Measurements from ENCODE around the gene ABAT. TPM values are rescaled to one million over a fixed set of nuclear protein-coding genes. Genes with fewer than 3 reads are reported as not detected.
A peak's percentile ranks its signal among the peaks of the same experiment; 100 is the strongest.
"Not testable (repeated sequence)": the region's sequence is repeated elsewhere in the genome, so short reads cannot be mapped to it uniquely, and the experiment has no call there.

ABAT gene
- total RNA-seq, 2 experiments from 2014 or later, result 5.4 to 6.0 TPM

DNA sequence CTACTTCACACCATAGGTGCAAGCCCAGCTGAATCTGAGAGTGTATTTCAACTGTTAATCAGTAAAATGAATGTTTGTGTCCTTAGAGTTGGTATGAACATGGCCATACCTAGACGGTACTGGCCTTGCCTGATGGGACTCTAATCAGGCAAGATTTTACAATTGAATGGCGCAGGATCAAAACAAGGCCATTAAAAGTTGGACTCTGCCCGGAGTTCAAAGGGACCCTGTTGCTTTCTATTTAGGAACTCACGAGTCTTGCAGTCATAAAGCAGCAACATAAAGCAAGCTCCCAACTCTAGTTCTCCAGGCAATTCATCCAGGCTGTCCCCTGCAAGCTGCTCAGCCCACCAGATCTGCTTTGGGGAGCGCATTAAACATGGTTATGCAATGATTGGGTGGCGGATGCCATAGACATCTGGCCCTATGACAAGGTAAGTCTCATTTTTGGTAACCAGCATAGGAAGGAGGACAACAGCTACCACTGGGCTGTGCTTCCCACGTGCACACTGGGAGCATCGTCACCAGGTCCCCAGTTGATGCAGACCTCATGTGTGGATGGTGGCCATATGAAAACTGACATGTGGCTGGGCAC, 114.3 kb downstream of the ABAT start:
- Mint-ChIP-seq H3K4me3 (no peak overlapping the region), H3K9me3 (no peaks in the 10 kb centered on the region), H3K36me3 (no peaks in the 10 kb centered on the region), H3K4me1 (no peaks in the 10 kb centered on the region), H3K27me3 (no peaks in the 10 kb centered on the region), H3K27ac (no peak overlapping the region)
- POLR2A ChIA-PET, result no interaction called here
- DNase-seq, result no peak
- ATAC-seq (ENCODE audit: low read depth), result no peak

DNA sequence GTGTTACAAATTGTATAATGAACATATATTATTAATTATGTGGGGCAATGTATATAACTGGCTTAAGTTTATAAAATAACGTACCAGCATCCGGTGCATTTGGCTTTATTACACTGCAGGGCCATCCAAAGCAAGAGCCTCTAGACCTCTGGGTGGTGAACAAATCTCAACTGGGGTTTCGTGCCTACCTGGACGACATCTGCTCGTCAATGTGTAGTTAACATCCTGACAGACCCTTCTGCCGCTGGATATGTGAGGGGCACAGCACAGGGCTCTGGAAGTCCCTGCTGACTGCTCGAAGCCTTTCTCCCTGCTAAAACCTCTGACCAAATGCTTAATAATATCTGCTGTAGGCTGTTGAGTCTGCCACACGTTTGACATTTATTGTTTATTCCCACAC, 120.7 kb downstream of the ABAT start:
- no peak for DNase-seq
- no peak overlapping the region for H3K4me3 Mint-ChIP-seq
- no peak for ATAC-seq (ENCODE audit: low read depth)
- H3K36me3 Mint-ChIP-seq, result peaks cover 4% of the 10 kb centered on the region
- peaks cover 30% of the 10 kb centered on the region for H3K4me1 Mint-ChIP-seq
- no peaks in the 10 kb centered on the region for H3K27me3 Mint-ChIP-seq
- no peaks in the 10 kb centered on the region for H3K9me3 Mint-ChIP-seq
- POLR2A ChIA-PET, result no interaction called here
- H3K27ac Mint-ChIP-seq, result no peak overlapping the region

DNA sequence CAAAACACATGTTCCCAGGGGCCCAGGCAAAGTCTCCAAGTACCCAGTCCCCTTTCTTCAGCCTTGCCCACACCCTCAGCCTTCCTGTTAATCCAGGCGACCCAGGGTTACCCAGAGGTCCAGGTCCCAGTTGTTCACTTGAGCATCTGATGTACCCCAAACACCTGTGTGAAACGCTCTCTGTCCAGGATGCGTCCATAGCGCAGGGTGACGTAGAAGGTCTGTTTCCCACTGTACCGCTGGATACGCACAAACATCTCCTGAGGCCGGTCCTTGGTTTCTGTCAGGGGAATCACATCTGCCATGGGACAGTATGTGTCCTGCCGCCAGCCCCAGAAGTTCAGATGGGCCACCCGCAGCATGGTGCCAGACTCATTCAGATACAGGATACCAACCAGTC, 121.4 kb downstream of the ABAT start:
- Mint-ChIP-seq H3K36me3 (peaks cover 4% of the 10 kb centered on the region), H3K27ac (no peak overlapping the region)
- no peak for ATAC-seq (ENCODE audit: low read depth)

DNA sequence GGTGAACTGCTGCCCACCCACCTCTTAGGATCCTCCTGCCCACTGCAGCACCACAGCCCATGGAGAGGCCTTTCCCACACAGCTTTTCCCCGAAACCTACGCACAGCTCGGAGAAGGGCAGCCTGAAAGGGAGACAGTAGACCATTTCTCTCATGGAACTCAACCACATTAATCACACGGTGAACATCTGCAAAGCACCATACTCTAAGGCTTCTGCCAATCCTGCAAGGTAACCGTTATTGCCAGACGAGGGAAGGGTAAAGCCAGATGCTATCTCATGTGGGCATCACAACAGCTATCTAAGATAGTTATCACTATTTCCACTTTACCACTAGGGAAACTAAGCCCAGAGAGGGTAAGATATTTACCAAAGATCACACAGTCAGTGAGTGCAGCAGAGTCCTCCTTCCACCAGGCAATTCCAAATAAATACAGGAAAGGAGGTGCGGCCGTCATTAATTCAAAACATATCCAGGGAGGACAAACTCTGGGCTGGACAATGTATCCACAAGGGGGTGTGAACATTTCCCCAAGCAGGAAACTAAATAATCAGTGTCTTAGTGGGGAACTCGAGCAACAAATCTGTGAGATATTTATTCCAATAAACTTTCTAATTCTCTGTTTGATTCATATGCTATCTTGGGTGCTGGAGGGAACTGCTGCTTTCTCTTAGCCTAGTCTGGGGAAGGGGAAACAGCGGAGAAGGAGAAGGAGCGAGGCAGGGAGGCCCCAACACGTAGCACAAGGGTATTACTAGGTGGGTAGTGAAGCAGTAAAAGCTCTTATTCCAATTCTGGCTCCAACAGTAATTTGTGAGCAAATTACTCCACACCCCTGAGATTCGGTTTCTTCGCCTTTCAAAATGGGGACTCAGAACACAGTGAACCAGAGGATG, 122.3 kb downstream of the ABAT start:
- peaks cover 4% of the 10 kb centered on the region for H3K36me3 Mint-ChIP-seq
- peak overlapping the region; percentile 89 for H3K27ac Mint-ChIP-seq
- peak overlapping the region; percentile 93 for H3K4me3 Mint-ChIP-seq
- no peaks in the 10 kb centered on the region for H3K9me3 Mint-ChIP-seq
- DNase-seq (no peak), ATAC-seq (ENCODE audit: low read depth) (peak; percentile 1)
- no peaks in the 10 kb centered on the region for H3K27me3 Mint-ChIP-seq
- POLR2A ChIA-PET, result interaction anchor here (1.0 to 3.4 kb wide), 6 partner anchors 20 to 295 kb away, joined by 3 to 44 read pairs (median 6); partner anchors contain the start of genes ABAT, CARHSP1 and HAPSTR1
- peaks cover 34% of the 10 kb centered on the region for H3K4me1 Mint-ChIP-seq

More for the DNA sequence above, 121.4 kb downstream of the ABAT start:
- Mint-ChIP-seq H3K9me3 (no peaks in the 10 kb centered on the region), H3K27me3 (no peaks in the 10 kb centered on the region), H3K4me3 (peak overlapping the region; percentile 93), H3K4me1 (peaks cover 32% of the 10 kb centered on the region)
- POLR2A ChIA-PET, result interaction anchor here (3.4 kb wide), 1 partner anchor 72 kb away, joined by 44 read pairs; the partner anchor contains the start of gene CARHSP1
- DNase-seq, result no peak

DNA sequence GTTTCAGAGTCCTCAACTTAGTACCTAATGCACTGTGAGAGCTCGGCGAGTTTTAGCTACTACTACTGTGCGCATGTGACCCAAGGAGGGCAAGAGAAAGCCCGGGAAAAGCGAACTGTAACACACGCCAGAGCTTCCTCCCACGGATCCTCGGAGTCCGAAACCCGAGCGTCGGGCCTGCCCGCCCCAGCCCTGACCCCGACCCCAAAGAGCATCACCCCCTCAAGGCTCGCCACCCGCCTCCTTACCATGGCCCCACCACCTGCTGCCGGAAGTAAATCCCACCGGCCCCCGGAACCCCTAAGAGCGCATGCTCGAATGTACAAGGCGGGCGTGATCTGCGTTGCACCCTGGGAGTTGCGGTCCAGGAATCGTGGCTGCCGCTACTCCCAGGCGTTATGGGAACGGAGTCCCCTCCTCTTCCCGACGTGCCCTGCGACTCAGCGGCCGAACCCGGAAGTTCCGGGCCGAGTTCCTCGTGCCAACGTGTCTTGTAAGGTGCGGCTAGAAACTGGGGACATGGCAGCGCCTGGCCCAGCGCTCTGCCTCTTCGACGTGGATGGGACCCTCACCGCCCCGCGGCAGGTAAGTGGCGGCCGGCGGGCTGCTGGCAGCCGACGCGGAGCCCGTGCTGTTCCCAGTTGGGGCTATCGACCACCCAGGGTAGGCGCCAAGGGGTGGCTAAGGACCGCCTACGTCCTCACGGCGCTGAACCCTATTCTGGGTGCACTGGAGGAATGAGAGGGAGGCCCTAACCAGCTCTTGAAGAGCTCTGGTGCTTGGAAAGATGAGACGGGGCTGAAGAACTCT, 123.2 kb downstream of the ABAT start, which contains the start of the genes PMM2 and TMEM186:
Gene PMM2 (plus strand): TSS at position 476 of the 810 bp plus-strand sequence. CDS start 44 bp downstream, at position 520.
Gene TMEM186 (minus strand): TSS at position 276 of the 810 bp plus-strand sequence. CDS start 25 bp downstream, at position 251.
- DNase-seq (peak; percentile 90), ATAC-seq (ENCODE audit: low read depth) (peak; percentile 98)
- Mint-ChIP-seq H3K9me3 (no peaks in the 10 kb centered on the region), H3K27ac (peak within 1 kb of the TSS; percentile 89), H3K4me3 (peak within 1 kb of the TSS; percentile 93), H3K36me3 (peaks cover 8% of the 10 kb centered on the region), H3K27me3 (no peaks in the 10 kb centered on the region), H3K4me1 (peaks cover 34% of the 10 kb centered on the region)
- POLR2A ChIA-PET, result interaction anchor here (0.8 to 3.4 kb wide), 8 partner anchors 19 to 294 kb away, joined by 3 to 44 read pairs (median 4); partner anchors contain the start of genes ABAT, CARHSP1 and HAPSTR1

DNA sequence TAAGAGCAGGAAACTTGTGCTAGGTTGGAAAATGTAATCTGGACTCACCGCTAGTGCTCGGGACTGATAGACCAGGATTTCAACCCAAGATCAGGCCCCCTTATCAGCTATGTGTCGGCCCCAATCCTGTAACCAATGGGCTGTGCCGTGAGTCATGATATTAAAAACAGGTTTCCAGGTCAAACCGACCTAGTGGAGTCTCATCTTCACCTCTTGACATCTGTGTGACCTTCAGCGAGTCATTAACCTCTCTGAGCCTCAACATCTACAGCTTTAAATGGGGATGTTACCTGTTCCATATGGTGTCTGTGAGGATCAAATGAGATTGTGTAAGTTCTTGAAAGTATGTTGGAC, 123.7 kb downstream of the ABAT start:
- Mint-ChIP-seq H3K36me3 (peaks cover 14% of the 10 kb centered on the region), H3K27me3 (no peaks in the 10 kb centered on the region), H3K9me3 (no peaks in the 10 kb centered on the region), H3K4me3 (peak overlapping the region; percentile 93), H3K27ac (peak overlapping the region; percentile 89), H3K4me1 (peaks cover 34% of the 10 kb centered on the region)
- POLR2A ChIA-PET, result interaction anchor here (0.8 to 3.4 kb wide), 6 partner anchors 19 to 294 kb away, joined by 3 to 44 read pairs (median 6); partner anchors contain the start of genes CARHSP1 and HAPSTR1
- DNase-seq (no peak), ATAC-seq (ENCODE audit: low read depth) (peak; percentile 3)

DNA sequence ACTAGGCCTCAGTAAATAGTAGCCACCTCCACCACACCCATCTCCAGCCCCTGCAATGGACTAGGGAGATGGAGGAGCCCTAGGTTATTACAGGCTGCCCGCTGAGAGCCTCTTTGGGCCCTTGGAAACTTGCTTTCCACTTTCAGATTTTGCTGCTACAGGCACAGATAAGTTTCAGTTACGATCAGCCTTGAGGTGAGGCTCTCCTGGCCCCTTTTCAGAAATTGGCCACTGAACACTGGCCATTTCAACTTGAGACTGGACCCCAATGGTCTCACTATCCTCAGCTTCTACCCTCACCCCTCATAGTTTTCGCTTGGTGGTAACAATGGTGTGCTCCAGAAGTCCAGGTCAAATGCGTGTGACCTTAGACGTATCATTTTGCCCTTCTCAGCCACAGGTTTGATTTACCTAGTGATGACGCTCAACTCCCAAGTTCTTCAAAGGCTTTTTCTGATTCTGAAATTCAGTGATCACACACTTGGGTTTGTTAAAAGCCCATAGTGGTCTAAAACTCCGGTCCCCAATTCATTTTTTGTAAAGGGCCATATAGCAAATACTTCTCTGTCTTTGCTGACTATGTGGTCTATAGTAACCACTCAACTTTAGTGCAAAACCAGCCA, 124.2 kb downstream of the ABAT start:
- H3K27me3 Mint-ChIP-seq, result no peaks in the 10 kb centered on the region
- peaks cover 34% of the 10 kb centered on the region for H3K4me1 Mint-ChIP-seq
- POLR2A ChIA-PET, result interaction anchor here (0.8 to 3.4 kb wide), 5 partner anchors 12 to 82 kb away, joined by 3 to 44 read pairs (median 4); partner anchors contain the start of gene CARHSP1

DNA sequence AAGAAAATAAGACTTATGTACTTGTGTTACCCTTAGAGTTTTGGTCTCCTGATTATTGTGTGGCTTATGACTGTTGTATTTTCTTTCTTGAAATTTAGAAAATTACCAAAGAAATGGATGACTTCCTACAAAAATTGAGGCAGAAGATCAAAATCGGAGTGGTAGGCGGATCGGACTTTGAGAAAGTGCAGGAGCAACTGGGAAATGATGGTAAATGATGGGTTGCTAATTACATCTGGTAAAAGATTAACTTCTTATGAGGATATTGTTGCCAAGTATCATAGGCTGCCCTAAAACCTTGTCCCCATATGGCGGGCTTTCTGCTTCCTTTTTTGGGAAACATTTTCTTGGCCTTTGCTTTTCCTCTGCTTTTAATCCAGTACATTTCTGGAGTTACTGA, 127.3 kb downstream of the ABAT start:
- no peak overlapping the region for H3K27ac Mint-ChIP-seq
- no peak for DNase-seq
- H3K4me3 Mint-ChIP-seq, result no peak overlapping the region
- no peaks in the 10 kb centered on the region for H3K9me3 Mint-ChIP-seq
- peaks cover 25% of the 10 kb centered on the region for H3K4me1 Mint-ChIP-seq
- POLR2A ChIA-PET, result interaction anchor here (1.5 to 2.0 kb wide), 2 partner anchors 15 to 67 kb away, joined by 7 to 9 read pairs; partner anchors contain the start of gene CARHSP1
- no peaks in the 10 kb centered on the region for H3K27me3 Mint-ChIP-seq
- no peak for ATAC-seq (ENCODE audit: low read depth)
- peaks cover 23% of the 10 kb centered on the region for H3K36me3 Mint-ChIP-seq

More for the DNA sequence above, 124.2 kb downstream of the ABAT start:
- H3K9me3 Mint-ChIP-seq, result no peaks in the 10 kb centered on the region
- peak overlapping the region; percentile 89 for H3K27ac Mint-ChIP-seq
- ATAC-seq (ENCODE audit: low read depth) (no peak), DNase-seq (no peak)
- H3K4me3 Mint-ChIP-seq, result peak overlapping the region; percentile 93
- peaks cover 17% of the 10 kb centered on the region for H3K36me3 Mint-ChIP-seq

DNA sequence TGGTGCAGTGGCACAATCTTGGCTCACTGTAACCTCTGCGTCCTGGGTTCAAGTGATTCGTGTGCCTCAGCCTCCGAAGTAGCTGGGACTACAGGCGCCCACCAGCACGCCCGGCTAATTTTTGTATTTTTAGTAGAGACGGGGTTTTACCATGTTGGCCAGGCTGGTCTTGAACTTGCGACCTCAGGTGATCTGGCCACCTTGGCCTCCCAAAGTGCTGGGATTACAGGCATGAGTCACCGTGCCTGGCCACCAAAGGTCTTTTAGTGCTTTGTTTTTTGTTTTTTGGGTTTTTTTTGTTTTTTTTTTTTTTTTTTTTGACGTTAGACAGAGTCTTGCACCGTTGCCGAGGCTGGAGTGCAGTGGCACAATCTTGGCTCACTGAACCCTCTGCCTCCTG, 129.3 kb downstream of the ABAT start:
- POLR2A ChIA-PET, H3K27ac Mint-ChIP-seq: not testable (repeated sequence)

DNA sequence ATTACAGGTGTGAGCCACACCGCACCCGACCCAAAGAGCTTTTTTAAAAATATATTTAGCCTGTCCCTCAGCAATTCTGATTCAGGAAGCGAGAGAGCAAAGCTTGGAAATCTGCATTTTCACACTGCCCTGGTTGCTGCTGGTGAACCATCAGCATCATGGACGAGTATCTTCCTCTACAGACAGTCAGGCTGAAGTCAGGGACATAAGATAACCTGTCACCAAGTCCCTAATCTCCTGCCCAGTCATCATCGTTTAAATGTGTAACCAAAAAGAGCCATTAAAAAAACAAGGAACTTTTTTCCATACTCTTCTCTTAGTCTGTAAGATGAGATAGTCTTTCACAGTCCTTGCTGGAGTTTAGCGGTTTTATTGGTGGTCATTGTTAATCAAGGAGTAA, 129.9 kb downstream of the ABAT start:
- H3K4me1 Mint-ChIP-seq, result peaks cover 12% of the 10 kb centered on the region
- POLR2A ChIA-PET, result no interaction called here
- no peak for ATAC-seq (ENCODE audit: low read depth)
- no peaks in the 10 kb centered on the region for H3K27me3 Mint-ChIP-seq
- no peak for DNase-seq
- H3K36me3 Mint-ChIP-seq, result peaks cover 30% of the 10 kb centered on the region
- H3K4me3 Mint-ChIP-seq, result no peak overlapping the region
- H3K9me3 Mint-ChIP-seq, result no peaks in the 10 kb centered on the region
- no peak overlapping the region for H3K27ac Mint-ChIP-seq

More for the DNA sequence above, 129.3 kb downstream of the ABAT start:
- not testable (repeated sequence) for H3K9me3 Mint-ChIP-seq; DNase-seq; H3K4me3 Mint-ChIP-seq; H3K27me3 Mint-ChIP-seq; ATAC-seq (ENCODE audit: low read depth)
- H3K4me1 Mint-ChIP-seq, result peaks cover 15% of the 10 kb centered on the region
- peaks cover 31% of the 10 kb centered on the region for H3K36me3 Mint-ChIP-seq

DNA sequence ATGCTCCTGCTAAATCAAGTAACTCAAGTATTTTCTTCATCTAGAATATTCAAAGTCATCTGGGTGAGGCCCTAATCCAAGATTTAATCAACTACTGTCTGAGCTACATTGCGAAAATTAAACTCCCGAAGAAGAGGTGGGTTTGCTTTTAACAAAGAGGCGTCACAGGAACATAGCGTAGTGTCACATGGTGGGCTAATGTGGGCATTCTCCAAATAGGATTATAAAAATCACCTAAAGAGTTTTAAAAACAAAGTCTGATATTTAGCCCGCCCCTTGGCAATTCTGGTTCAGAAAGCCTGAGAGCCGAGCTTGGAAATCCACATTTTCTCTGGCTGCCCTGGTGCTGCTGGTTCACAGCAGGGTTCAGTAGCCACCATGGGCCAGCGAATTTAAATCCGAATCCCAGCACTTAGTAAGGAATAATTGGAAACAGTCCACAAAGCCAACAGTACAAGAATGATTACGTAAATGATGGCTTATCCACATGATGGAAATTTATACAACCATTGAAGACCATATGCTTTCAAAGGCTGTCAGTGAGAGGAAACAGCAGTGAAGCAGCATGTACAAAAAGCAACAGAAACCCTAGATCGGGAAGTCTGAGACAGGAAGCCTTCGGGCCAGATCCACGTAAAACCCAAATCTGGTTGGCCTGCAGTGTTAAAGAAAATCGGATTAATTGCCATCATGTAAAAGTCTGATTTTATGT, 132.0 kb downstream of the ABAT start:
- no peaks in the 10 kb centered on the region for H3K9me3 Mint-ChIP-seq
- peaks cover 31% of the 10 kb centered on the region for H3K36me3 Mint-ChIP-seq
- no peaks in the 10 kb centered on the region for H3K27me3 Mint-ChIP-seq
- POLR2A ChIA-PET, result interaction anchor here (1.0 kb wide), 1 partner anchor 11 kb away, joined by 3 read pairs; no protein-coding TSS in a partner anchor
- no peak for DNase-seq
- no peak overlapping the region for H3K27ac Mint-ChIP-seq
- H3K4me3 Mint-ChIP-seq, result no peak overlapping the region
- peaks cover 2% of the 10 kb centered on the region for H3K4me1 Mint-ChIP-seq
- ATAC-seq (ENCODE audit: low read depth), result no peak

DNA sequence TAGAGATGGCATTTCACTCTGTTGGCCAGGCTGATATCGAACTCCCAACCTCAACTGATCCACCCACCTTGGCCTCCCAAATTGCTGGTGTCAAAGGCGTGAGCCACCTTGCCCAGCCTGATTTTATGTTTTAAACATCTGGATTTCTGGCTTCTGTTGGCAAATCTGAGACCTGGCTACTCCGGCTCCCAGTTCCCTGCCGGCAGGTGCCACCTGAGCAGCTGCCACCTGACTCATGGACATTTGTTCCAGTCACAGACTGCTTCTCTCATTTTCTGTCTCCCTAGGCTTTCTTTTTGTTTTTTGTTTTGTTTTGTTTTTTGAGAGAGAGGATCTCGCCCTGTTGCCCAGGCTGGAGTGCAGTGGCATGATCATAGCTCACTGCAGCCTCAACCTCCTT, 132.8 kb downstream of the ABAT start:
- POLR2A ChIA-PET, result no interaction called here

More for the DNA sequence above, 132.8 kb downstream of the ABAT start:
- H3K9me3 Mint-ChIP-seq, result no peaks in the 10 kb centered on the region
- H3K4me1 Mint-ChIP-seq, result peaks cover 2% of the 10 kb centered on the region
- H3K36me3 Mint-ChIP-seq, result peaks cover 31% of the 10 kb centered on the region
- DNase-seq (no peak), ATAC-seq (ENCODE audit: low read depth) (no peak)
- H3K4me3 Mint-ChIP-seq, result no peak overlapping the region
- no peak overlapping the region for H3K27ac Mint-ChIP-seq
- H3K27me3 Mint-ChIP-seq, result no peaks in the 10 kb centered on the region
